Progenitor cell of endocrine pancreas (in vitro differentiated cells): Measurements from ENCODE around the gene SMCO2. TPM values are rescaled to one million over a fixed set of nuclear protein-coding genes. Genes with fewer than 3 reads are reported as not detected.

Experiments used
- DNase-seq: peaks from one replicate; pipeline ENCODE4 v3.0.0; 2021; ENCODE audit warnings: low spot score; ENCODE audit not compliant: unreplicated experiment
- H3K27ac Mint-ChIP-seq: 2 replicates; pipeline ENCODE4 v1.8.0; 2021; ENCODE audit warnings: mild to moderate bottlenecking, moderate library complexity, mixed read lengths
- H3K27me3 Mint-ChIP-seq: 2 replicates; pipeline ENCODE4 v1.8.0; 2021; ENCODE audit warnings: mixed read lengths
- H3K36me3 Mint-ChIP-seq: 2 replicates; pipeline ENCODE4 v1.8.0; 2022; ENCODE audit warnings: mixed read lengths; ENCODE audit not compliant: insufficient read depth
- H3K4me1 Mint-ChIP-seq: 2 replicates; pipeline ENCODE4 v1.8.0; 2021; ENCODE audit warnings: low read depth, mixed read lengths
- H3K4me3 Mint-ChIP-seq: 2 replicates; pipeline ENCODE4 v1.8.0; 2021; ENCODE audit warnings: low read depth, mild to moderate bottlenecking, moderate library complexity, mixed read lengths
- H3K9me3 Mint-ChIP-seq: 2 replicates; pipeline ENCODE4 v1.8.0; 2021; ENCODE audit warnings: low read depth, mixed read lengths
- CTCF ChIP-seq: fragments of 200-600 bp; sonication (generic); IDR thresholded peaks from one replicate; pipeline ENCODE4 v1.5.0; 2021; ENCODE audit warnings: antibody characterized with exemption, mild to moderate bottlenecking; ENCODE audit not compliant: unreplicated experiment
- total RNA-seq: library from RNA; stranded (reverse); gene quantifications from 2 replicates; pipeline ENCODE4 v1.2.1, GENCODE V29; 2021

Gene SMCO2
- total RNA-seq, 1 donor from 2014 or later = 1.4 TPM

GRCh38 chr12:27428466-27428865, 18.1 kb upstream of the SMCO2 start:
- peaks cover 8% of the 10 kb centered on the region for H3K9me3 Mint-ChIP-seq
- H3K4me3 Mint-ChIP-seq = no peak overlapping the region
- peaks cover 7% of the 10 kb centered on the region for H3K36me3 Mint-ChIP-seq
- no peak overlapping the region for H3K27ac Mint-ChIP-seq
- H3K4me1 Mint-ChIP-seq = no peaks in the 10 kb centered on the region
- H3K27me3 Mint-ChIP-seq = no peaks in the 10 kb centered on the region
- no peak for DNase-seq
- TF ChIP-seq CTCF = no peak

- Mint-ChIP-seq H3K36me3 (peaks cover 7% of the 10 kb centered on the region), H3K27me3 (no peaks in the 10 kb centered on the region), H3K4me1 (no peaks in the 10 kb centered on the region), H3K4me3 (no peak overlapping the region), H3K9me3 (peaks cover 8% of the 10 kb centered on the region), H3K27ac (no peak overlapping the region)
- no peak for DNase-seq
- TF ChIP-seq CTCF = no peak
Observed at GRCh38 chr12:27429606-27430005, 16.9 kb upstream of the SMCO2 start.

DNA sequence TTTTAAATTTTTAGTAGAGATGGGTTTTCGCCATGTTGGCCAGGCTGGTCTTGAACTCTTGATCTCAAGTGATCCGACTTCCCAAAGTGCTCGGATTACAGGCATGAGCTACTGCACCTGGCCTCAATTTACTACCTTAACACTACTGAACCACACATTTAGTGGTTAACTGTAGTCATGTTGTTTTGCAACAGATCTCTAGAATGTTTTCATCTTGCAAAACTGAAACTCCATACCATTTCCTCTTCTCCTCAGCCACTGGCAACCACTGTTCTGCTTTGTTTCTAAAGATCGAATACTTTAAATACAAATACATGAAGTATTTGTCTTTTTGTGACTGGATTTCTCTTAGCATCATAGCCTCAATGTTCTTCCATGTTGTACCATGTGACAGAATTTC, 15.4 kb upstream of the SMCO2 start:
- peaks cover 7% of the 10 kb centered on the region for H3K36me3 Mint-ChIP-seq
- no peaks in the 10 kb centered on the region for H3K27me3 Mint-ChIP-seq
- H3K9me3 Mint-ChIP-seq = peaks cover 8% of the 10 kb centered on the region
- H3K27ac Mint-ChIP-seq = no peak overlapping the region
- no peak for DNase-seq
- H3K4me3 Mint-ChIP-seq = no peak overlapping the region
- TF ChIP-seq CTCF = no peak
- H3K4me1 Mint-ChIP-seq = no peaks in the 10 kb centered on the region

GRCh38 chr12:27434673-27435565, 11.6 kb upstream of the SMCO2 start:
- peaks cover 7% of the 10 kb centered on the region for H3K36me3 Mint-ChIP-seq
- H3K27me3 Mint-ChIP-seq = no peaks in the 10 kb centered on the region
- no peak overlapping the region for H3K4me3 Mint-ChIP-seq
- peaks cover 1% of the 10 kb centered on the region for H3K4me1 Mint-ChIP-seq
- no peak overlapping the region for H3K27ac Mint-ChIP-seq
- DNase-seq = no peak
- peak; percentile 61 for TF ChIP-seq CTCF
- peaks cover 8% of the 10 kb centered on the region for H3K9me3 Mint-ChIP-seq

GRCh38 chr12:27436029-27436428, 10.5 kb upstream of the SMCO2 start:
- peaks cover 8% of the 10 kb centered on the region for H3K9me3 Mint-ChIP-seq
- no peaks in the 10 kb centered on the region for H3K27me3 Mint-ChIP-seq
- no peak overlapping the region for H3K27ac Mint-ChIP-seq
- H3K4me3 Mint-ChIP-seq = no peak overlapping the region
- TF ChIP-seq CTCF = no peak
- DNase-seq = no peak
- H3K36me3 Mint-ChIP-seq = peaks cover 7% of the 10 kb centered on the region
- H3K4me1 Mint-ChIP-seq = peaks cover 1% of the 10 kb centered on the region
